Common myeloid progenitor, CD34-positive (primary cell): Measurements from ENCODE around the gene STRADB.

Experiments used
- CTCF ChIA-PET: fragments of 350-600 bp; sonication (Branson Sonifier 250); formaldehyde crosslinking; loops from one replicate; lab custom pipeline; 2021; ENCODE audit warnings: antibody characterized with exemption; lab: Charles Lee
- POLR2A ChIA-PET: fragments of 350-600 bp; sonication (Branson Sonifier 250); formaldehyde crosslinking; loops from one replicate; lab custom pipeline; 2021; ENCODE audit warnings: antibody characterized with exemption; lab: Charles Lee
- DNase-seq, 3 donors: peaks; one replicate each; pipeline versions ENCODE4 v3.0.0 to v3.0.0-alpha.2; 2013
- H3K27ac ChIP-seq, 2 experiments: 1 replicate in 1 of 2; 2 replicates in 1 of 2; pipeline ENCODE4 v1.7.0; 2013; ENCODE audit warnings: inconsistent platforms in 2 of 2, low read length in 2 of 2, mild to moderate bottlenecking in 2 of 2, low read depth in 1 of 2, moderate library complexity in 1 of 2; ENCODE audit not compliant: severe bottlenecking in 2 of 2, insufficient read depth in 1 of 2, poor library complexity in 1 of 2
- H3K27me3 ChIP-seq, 5 experiments: replicated peaks in 2 of 5; 1 replicate in 3 of 5; 2 replicates in 2 of 5; pipeline versions ENCODE4 v1.6.1 to v1.7.0; 2013; ENCODE audit warnings: low read length in 4 of 5, mild to moderate bottlenecking in 2 of 5, moderate library complexity in 2 of 5, inconsistent platforms in 1 of 5; ENCODE audit not compliant: insufficient read depth in 5 of 5, control insufficient read depth in 4 of 5
- H3K36me3 ChIP-seq, 4 experiments: 1 replicate in 2 of 4; 2 replicates in 2 of 4; pipeline versions ENCODE4 v1.6.1 to v1.7.0; 2013; ENCODE audit warnings: low read length in 3 of 4, control low read depth in 1 of 4, mild to moderate bottlenecking in 1 of 4; ENCODE audit not compliant: control insufficient read depth in 4 of 4, insufficient read depth in 4 of 4
- H3K4me1 ChIP-seq, 4 experiments: 1 replicate in 3 of 4; 2 replicates in 1 of 4; pipeline versions ENCODE4 v1.6.1 to v1.7.1; 2013; ENCODE audit warnings: low read length in 3 of 4, mild to moderate bottlenecking in 3 of 4, control low read depth in 1 of 4, inconsistent platforms in 1 of 4, moderate library complexity in 1 of 4; ENCODE audit not compliant: control insufficient read depth in 4 of 4, insufficient read depth in 4 of 4; ENCODE audit errors: control extremely low read depth in 1 of 4
- H3K4me3 ChIP-seq, 7 experiments: 1 replicate in 4 of 7; 2 replicates in 3 of 7; pipeline versions ENCODE4 v1.5.1 to v1.7.0; 2013; ENCODE audit warnings: mild to moderate bottlenecking in 7 of 7, low read length in 6 of 7, moderate library complexity in 6 of 7, inconsistent platforms in 2 of 7, low read depth in 2 of 7, control low read depth in 1 of 7; ENCODE audit not compliant: insufficient read depth in 4 of 7, control insufficient read depth in 1 of 7; ENCODE audit errors: extremely low read depth in 1 of 7
- H3K9me3 ChIP-seq, 5 experiments: 1 replicate in 4 of 5; 2 replicates in 1 of 5; pipeline versions ENCODE4 v1.6.1 to v1.7.1; 2013; ENCODE audit warnings: low read length in 4 of 5, mild to moderate bottlenecking in 2 of 5, inconsistent platforms in 1 of 5, low read depth in 1 of 5, moderate library complexity in 1 of 5; ENCODE audit not compliant: control insufficient read depth in 4 of 5, insufficient read depth in 2 of 5; ENCODE audit errors: control extremely low read depth in 1 of 5
- WGBS: methylation state at CpG from one replicate; pipeline ENCODE4 v1.1.5; 2013; ENCODE audit not compliant: insufficient coverage; 5-methylcytosine and 5-hydroxymethylcytosine counted together

Gene STRADB

GRCh38 chr2:201414099-201415023 is 37.2 kb upstream of the STRADB start:
- no CpG with 5 or more reads among the region's 3 CpGs for whole genome bisulfite sequencing
- Histone ChIP-seq H3K4me1 (peaks cover 5 to 24% (median 14%) of the 10 kb centered on the region in 4 experiments), H3K27me3 (no peaks in the 10 kb centered on the region), H3K36me3 (peaks cover 0 to 5% (median 3%) of the 10 kb centered on the region in 4 experiments), H3K27ac (peak overlapping the region; percentile 25 to 57), H3K9me3 (no peaks in the 10 kb centered on the region), H3K4me3 (peak overlapping the region in 6 of 7 experiments; percentile 24 to 66 (median 42))
- ChIA-PET CTCF (interaction anchor here (1.4 to 1.8 kb wide), 5 partner anchors 10 to 37 kb away, joined by 3 to 7 read pairs (median 6); partner anchors contain the start of genes STRADB and TRAK2), POLR2A (no interaction called here)
- DNase-seq, result peak in 2 of 3 donors; percentile 22 to 34

GRCh38 chr2:201415149-201415548 is 36.4 kb upstream of the STRADB start:
- Histone ChIP-seq H3K4me3 (no peak overlapping the region), H3K27ac (no peak overlapping the region), H3K4me1 (peaks cover 5 to 24% (median 14%) of the 10 kb centered on the region in 4 experiments), H3K27me3 (no peaks in the 10 kb centered on the region), H3K9me3 (no peaks in the 10 kb centered on the region), H3K36me3 (peaks cover 0 to 9% (median 4%) of the 10 kb centered on the region in 4 experiments)
- ChIA-PET CTCF (interaction anchor here (1.6 kb wide), 2 partner anchors 11 to 36 kb away, joined by 5 to 7 read pairs; partner anchors contain the start of genes STRADB and TRAK2), POLR2A (no interaction called here)
- DNase-seq, result no peak
- no CpG with 5 or more reads among the region's 2 CpGs for WGBS

GRCh38 chr2:201419057-201419635 is 32.4 kb upstream of the STRADB start:
- no peak overlapping the region for H3K4me3 ChIP-seq
- H3K9me3 ChIP-seq, result no peaks in the 10 kb centered on the region
- H3K27ac ChIP-seq, result no peak overlapping the region
- no peaks in the 10 kb centered on the region for H3K27me3 ChIP-seq
- no peak for DNase-seq
- H3K36me3 ChIP-seq, result peaks cover 0 to 9% (median 4%) of the 10 kb centered on the region in 4 experiments
- ChIA-PET POLR2A (no interaction called here), CTCF (no interaction called here)
- WGBS, result no CpG with 5 or more reads among the region's 3 CpGs
- H3K4me1 ChIP-seq, result peaks cover under 1 to 19% (median 6%) of the 10 kb centered on the region in 4 experiments

- Histone ChIP-seq H3K27me3 (no peaks in the 10 kb centered on the region), H3K4me3 (no peak overlapping the region), H3K27ac (no peak overlapping the region), H3K4me1 (peaks cover 0 to 10% (median under 1%) of the 10 kb centered on the region in 4 experiments), H3K9me3 (no peaks in the 10 kb centered on the region), H3K36me3 (peaks cover 0 to 9% (median 4%) of the 10 kb centered on the region in 4 experiments)
- ChIA-PET CTCF (no interaction called here), POLR2A (no interaction called here)
- WGBS, result 96% methylated on average over 4 of the region's 4 CpGs
- no peak for DNase-seq
These were observed 31.6 kb upstream of the STRADB start for GRCh38 chr2:201419986-201420385.

- H3K4me3 ChIP-seq, result no peak overlapping the region
- no peak for DNase-seq
- ChIA-PET POLR2A (no interaction called here), CTCF (no interaction called here)
- no peaks in the 10 kb centered on the region for H3K9me3 ChIP-seq
- WGBS, result 94% methylated on average over 2 of the region's 3 CpGs
- H3K4me1 ChIP-seq, result peaks cover 0 to 5% (median 0%) of the 10 kb centered on the region in 4 experiments
- H3K27me3 ChIP-seq, result no peaks in the 10 kb centered on the region
- H3K36me3 ChIP-seq, result peaks cover 0 to 9% (median 4%) of the 10 kb centered on the region in 4 experiments
- no peak overlapping the region for H3K27ac ChIP-seq
These were observed 31.0 kb upstream of the STRADB start for GRCh38 chr2:201420442-201421113.

GRCh38 chr2:201425952-201426351 is 25.6 kb upstream of the STRADB start:
- 100% methylated on average over 7 of the region's 9 CpGs for WGBS
- CTCF ChIA-PET, result interaction anchor here (1.1 kb wide), 1 partner anchor 32 kb away, joined by 3 read pairs; no protein-coding TSS in a partner anchor

More at GRCh38 chr2:201425952-201426351, 25.6 kb upstream of the STRADB start:
- POLR2A ChIA-PET, result no interaction called here
- Histone ChIP-seq H3K4me3 (no peak overlapping the region), H3K27me3 (no peaks in the 10 kb centered on the region), H3K9me3 (no peaks in the 10 kb centered on the region), H3K36me3 (peaks cover 0 to 3% (median 0%) of the 10 kb centered on the region in 4 experiments), H3K27ac (no peak overlapping the region), H3K4me1 (peaks cover 0 to 4% (median 0%) of the 10 kb centered on the region in 4 experiments)
- DNase-seq, result no peak
